ENCODE results near the gene DNAJA2.

Gene DNAJA2

DNA sequence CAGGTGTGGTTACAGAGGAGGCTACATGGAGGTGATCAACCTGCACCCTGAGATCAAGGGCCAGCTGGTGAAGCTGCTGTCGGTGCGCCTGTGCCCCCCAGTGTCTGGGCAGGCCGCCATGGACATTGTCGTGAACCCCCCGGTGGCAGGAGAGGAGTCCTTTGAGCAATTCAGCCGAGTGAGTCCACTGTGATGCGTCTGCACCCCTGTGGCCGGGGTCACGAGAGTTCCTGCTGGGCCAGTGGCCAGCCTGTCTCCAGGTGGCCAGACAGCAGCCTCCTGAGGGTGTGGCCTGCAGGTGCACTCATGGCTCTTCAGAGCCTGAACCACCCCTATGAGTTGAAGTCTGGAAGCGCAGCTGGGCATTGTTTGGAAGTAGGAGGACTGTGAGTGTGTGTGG, 51.2 kb downstream of the DNAJA2 start:
- Histone ChIP-seq H3K9me2 (ENCODE audit: low read depth, low read length) (no peaks in the 10 kb centered on the region), H4K20me1 (ENCODE audit: insufficient read depth, low read length) (no peaks in the 10 kb centered on the region), H3K9ac (ENCODE audit: low read length) (no peak overlapping the region), H2AFZ (ENCODE audit: low read length) (no peak overlapping the region), H3K4me1 (ENCODE audit: insufficient read depth, low read length, severe bottlenecking) (peaks cover 48% of the 10 kb centered on the region), H3K27me3 (ENCODE audit: insufficient read depth, low read length) (no peaks in the 10 kb centered on the region), H3F3A (ENCODE audit: insufficient read depth, low read length) (no peaks in the 10 kb centered on the region), H3K36me3 (ENCODE audit: insufficient read depth, low read length) (peaks cover 42% of the 10 kb centered on the region), H3K79me2 (ENCODE audit: insufficient read depth, low read length) (no peaks in the 10 kb centered on the region), H3K9me3 (ENCODE audit: low read length) (no peaks in the 10 kb centered on the region), H3K27ac (ENCODE audit: low read depth, low read length, poor library complexity, severe bottlenecking) (peak overlapping the region; percentile 98), H3K4me2 (ENCODE audit: low read length) (no peak overlapping the region), H3K4me3 (ENCODE audit: low read depth, low read length, poor library complexity, severe bottlenecking) (no peak overlapping the region)
- no peak for TF ChIP-seq EZH2 (IDR thresholded peaks at IDR 0.05; ENCODE audit: borderline replicate concordance, low read length)

DNA sequence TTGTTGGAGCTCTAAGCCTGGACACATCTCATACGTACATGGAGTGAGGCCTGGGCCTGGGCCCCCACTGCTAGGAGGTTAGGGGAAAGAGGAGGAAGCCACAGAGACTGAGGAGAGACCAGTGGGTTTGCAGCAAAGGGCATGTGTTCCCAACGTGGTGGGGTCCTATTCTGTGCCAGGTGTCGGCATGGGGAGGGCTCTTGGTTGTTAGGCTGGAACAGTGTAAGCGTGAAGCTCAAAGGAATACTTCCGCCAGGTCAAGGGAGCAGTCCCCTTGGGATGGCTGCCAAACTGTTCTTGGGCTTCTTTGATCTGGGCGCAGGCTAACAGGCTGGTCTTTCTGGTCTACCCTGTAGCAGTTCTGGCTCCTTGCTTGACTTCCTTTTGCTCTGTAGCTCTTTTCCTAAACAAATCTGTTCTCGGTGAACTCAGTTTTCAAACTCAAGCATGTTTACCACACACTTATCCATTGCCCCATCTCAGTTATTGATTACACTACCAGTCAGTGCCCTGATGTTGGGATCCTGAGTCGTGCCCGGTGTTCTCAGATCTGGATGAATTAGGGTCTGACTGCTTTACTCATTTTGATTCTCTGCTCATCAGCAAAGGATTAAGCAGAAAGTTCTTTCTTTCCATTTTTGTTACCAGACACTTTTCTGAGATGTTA, 52.9 kb downstream of the DNAJA2 start:
- Histone ChIP-seq H3K4me3 (ENCODE audit: low read depth, low read length, poor library complexity, severe bottlenecking) (peak overlapping the region; percentile 47), H3K27ac (ENCODE audit: low read depth, low read length, poor library complexity, severe bottlenecking) (peak overlapping the region; percentile 98), H3K4me1 (ENCODE audit: insufficient read depth, low read length, severe bottlenecking) (peaks cover 65% of the 10 kb centered on the region), H2AFZ (ENCODE audit: low read length) (no peak overlapping the region), H3K9ac (ENCODE audit: low read length) (peak overlapping the region; percentile 65), H3K4me2 (ENCODE audit: low read length) (peak overlapping the region; percentile 63), H4K20me1 (ENCODE audit: insufficient read depth, low read length) (no peaks in the 10 kb centered on the region), H3K36me3 (ENCODE audit: insufficient read depth, low read length) (peaks cover 36% of the 10 kb centered on the region), H3K9me3 (ENCODE audit: low read length) (no peaks in the 10 kb centered on the region), H3F3A (ENCODE audit: insufficient read depth, low read length) (no peaks in the 10 kb centered on the region), H3K79me2 (ENCODE audit: insufficient read depth, low read length) (no peaks in the 10 kb centered on the region), H3K9me2 (ENCODE audit: low read depth, low read length) (no peaks in the 10 kb centered on the region), H3K27me3 (ENCODE audit: insufficient read depth, low read length) (no peaks in the 10 kb centered on the region)
- TF ChIP-seq, protein P1, sequence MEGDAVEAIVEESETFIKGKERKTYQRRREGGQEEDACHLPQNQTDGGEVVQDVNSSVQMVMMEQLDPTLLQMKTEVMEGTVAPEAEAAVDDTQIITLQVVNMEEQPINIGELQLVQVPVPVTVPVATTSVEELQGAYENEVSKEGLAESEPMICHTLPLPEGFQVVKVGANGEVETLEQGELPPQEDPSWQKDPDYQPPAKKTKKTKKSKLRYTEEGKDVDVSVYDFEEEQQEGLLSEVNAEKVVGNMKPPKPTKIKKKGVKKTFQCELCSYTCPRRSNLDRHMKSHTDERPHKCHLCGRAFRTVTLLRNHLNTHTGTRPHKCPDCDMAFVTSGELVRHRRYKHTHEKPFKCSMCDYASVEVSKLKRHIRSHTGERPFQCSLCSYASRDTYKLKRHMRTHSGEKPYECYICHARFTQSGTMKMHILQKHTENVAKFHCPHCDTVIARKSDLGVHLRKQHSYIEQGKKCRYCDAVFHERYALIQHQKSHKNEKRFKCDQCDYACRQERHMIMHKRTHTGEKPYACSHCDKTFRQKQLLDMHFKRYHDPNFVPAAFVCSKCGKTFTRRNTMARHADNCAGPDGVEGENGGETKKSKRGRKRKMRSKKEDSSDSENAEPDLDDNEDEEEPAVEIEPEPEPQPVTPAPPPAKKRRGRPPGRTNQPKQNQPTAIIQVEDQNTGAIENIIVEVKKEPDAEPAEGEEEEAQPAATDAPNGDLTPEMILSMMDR (IDR thresholded peaks at IDR 0.05; ENCODE audit: low read length): no peak
- no peak for TF ChIP-seq EZH2 (IDR thresholded peaks at IDR 0.05; ENCODE audit: borderline replicate concordance, low read length)

DNA sequence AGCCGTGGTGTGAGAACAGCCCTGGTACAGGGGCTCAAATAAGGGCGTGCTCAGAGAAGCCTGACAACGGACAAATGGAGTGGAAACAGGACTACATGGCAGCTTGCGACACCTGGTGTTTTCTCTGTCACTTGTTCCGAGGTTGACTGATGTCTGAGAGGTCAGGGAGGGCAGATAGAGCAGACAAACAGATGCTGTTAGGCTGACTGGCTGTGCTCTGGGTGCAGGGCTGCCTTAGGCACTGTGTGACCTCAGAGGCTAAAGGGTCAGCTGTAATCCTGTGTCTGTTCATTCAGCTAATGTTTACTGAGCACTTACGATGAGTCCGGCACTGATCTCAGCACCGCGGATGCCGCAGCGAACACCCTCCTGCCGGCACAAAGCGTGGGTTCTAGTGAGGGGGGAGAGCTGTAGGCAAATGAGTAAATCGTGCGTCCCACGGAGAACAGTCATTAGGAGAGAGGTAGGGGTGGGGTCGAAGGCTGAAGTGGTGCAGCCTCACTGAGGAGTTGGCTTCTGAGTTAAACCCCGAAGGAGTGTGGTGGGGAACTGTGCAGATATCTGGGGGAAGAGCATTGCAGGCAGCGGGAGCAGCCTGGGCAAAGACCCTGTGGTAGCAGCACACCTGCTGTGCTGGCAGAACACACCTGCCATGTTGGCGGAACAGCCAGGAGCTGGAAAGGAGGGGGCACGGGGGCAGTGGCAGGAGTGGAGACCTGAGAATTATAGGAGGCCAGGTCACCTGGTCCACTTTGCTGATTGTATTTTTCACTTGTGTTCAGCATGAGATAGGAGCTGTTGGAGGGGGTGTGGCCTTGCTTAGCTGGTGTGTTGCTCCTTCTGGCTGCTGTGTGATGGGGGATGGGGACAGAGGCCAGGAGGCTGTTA, 54.3 kb downstream of the DNAJA2 start:
- peak overlapping the region; percentile 47 for H3K4me3 ChIP-seq (ENCODE audit: low read depth, low read length, poor library complexity, severe bottlenecking)
- H3K79me2 ChIP-seq (ENCODE audit: insufficient read depth, low read length): no peaks in the 10 kb centered on the region
- peaks cover 79% of the 10 kb centered on the region for H3K4me1 ChIP-seq (ENCODE audit: insufficient read depth, low read length, severe bottlenecking)
- H3K4me2 ChIP-seq (ENCODE audit: low read length): peak overlapping the region; percentile 63
- peak overlapping the region; percentile 65 for H3K9ac ChIP-seq (ENCODE audit: low read length)
- peak overlapping the region; percentile 98 for H3K27ac ChIP-seq (ENCODE audit: low read depth, low read length, poor library complexity, severe bottlenecking)
- peaks cover 35% of the 10 kb centered on the region for H3K36me3 ChIP-seq (ENCODE audit: insufficient read depth, low read length)
- TF ChIP-seq, protein P1 (IDR thresholded peaks at IDR 0.05; ENCODE audit: low read length): peak; percentile 66; the same call in 1 of the 2 replicates
- no peak for TF ChIP-seq EZH2 (IDR thresholded peaks at IDR 0.05; ENCODE audit: borderline replicate concordance, low read length)
- no peaks in the 10 kb centered on the region for H3F3A ChIP-seq (ENCODE audit: insufficient read depth, low read length)
- H2AFZ ChIP-seq (ENCODE audit: low read length): no peak overlapping the region
- H3K9me2 ChIP-seq (ENCODE audit: low read depth, low read length): no peaks in the 10 kb centered on the region
- H3K9me3 ChIP-seq (ENCODE audit: low read length): no peaks in the 10 kb centered on the region
- no peaks in the 10 kb centered on the region for H4K20me1 ChIP-seq (ENCODE audit: insufficient read depth, low read length)
- no peaks in the 10 kb centered on the region for H3K27me3 ChIP-seq (ENCODE audit: insufficient read depth, low read length)

Data from OCI-LY1 (cell line).